GM18867 (cell line): ENCODE measurements around the gene TFDP1.
"Not testable (repeated sequence)": the region's sequence is repeated elsewhere in the genome, so short reads cannot be mapped to it uniquely, and the experiment has no call there.

ENCODE experiments used
- ATAC-seq: cut with Tn5 transposase; IDR thresholded peaks from one replicate; pipeline ENCODE4 v1.9.1; 2021; ENCODE audit warnings: mild to moderate bottlenecking, moderate library complexity; ENCODE audit not compliant: unreplicated experiment

Gene TFDP1

GRCh38 chr13:113613789-113614379 is 29.3 kb downstream of the TFDP1 start:
- no peak for ATAC-seq

DNA sequence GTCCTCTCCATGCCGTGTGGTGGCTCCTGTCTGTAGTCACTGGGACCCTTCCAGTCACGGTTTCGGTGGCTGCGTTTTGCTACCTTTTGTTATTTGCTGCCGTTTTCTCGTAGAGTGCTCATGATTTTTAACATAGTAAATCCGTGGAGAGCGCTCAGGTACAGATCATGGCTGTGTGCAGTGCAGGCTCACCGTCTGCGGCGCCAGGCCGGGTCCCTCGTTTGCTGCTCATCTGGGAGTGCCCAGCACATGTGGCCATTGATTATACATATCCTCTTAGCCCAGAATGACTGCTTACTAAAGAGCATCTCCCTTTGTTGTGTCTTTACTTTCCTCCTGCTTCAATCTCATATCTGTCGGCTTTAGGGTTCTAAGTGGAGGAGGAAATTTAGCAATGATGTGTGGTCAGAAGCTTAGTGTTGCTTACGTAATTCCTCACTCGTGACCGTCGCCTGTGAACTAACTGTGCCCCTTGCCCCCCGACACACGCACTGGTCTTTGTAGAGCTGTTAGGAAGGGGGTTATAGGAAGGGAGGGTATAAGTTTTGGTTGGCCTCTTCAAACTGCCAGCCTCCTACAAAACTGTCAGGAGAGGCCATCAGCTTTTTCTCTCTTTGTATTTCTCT is 31.8 kb downstream of the TFDP1 start:
- ATAC-seq = no peak

GRCh38 chr13:113616991-113617749 is 32.6 kb downstream of the TFDP1 start:
- no peak for ATAC-seq

DNA sequence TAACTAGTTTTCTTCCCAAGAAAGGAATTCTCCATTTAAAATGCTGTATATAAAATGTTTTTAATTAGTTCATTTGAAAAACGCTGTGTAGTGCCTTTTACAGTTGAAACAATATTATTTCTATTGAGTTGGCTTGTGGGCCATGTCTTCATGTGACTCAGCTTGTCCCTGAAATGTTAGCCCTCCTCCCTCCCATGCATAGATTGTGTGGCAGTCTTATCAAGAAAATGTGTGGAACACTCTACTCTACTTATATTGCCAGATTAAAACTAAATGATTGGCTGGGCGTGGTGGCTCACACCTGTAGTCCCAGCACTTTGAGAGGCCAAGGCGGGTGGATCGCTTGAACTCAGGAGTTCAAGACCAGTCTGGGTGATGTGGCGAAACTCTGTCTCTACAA is 33.4 kb downstream of the TFDP1 start:
- ATAC-seq = no peak

DNA sequence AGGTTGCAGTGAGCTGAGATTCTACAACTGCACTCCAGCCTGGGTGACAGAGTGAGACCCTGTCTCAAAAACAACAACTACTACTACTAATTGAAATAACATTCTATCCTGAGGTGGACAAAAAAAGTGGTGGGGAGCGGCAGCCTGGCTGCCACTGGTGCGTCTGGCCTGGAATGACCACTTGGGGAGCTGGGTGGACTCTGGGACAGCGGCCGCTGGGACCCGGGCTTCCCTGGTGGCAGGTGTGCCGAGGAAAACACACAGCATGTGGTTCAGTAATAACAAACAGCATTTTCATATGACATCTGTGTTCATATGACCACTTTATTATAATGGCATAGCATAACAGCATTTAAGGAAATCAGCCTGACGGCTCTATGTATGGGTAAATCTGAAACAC is 33.9 kb downstream of the TFDP1 start:
- no peak for ATAC-seq

DNA sequence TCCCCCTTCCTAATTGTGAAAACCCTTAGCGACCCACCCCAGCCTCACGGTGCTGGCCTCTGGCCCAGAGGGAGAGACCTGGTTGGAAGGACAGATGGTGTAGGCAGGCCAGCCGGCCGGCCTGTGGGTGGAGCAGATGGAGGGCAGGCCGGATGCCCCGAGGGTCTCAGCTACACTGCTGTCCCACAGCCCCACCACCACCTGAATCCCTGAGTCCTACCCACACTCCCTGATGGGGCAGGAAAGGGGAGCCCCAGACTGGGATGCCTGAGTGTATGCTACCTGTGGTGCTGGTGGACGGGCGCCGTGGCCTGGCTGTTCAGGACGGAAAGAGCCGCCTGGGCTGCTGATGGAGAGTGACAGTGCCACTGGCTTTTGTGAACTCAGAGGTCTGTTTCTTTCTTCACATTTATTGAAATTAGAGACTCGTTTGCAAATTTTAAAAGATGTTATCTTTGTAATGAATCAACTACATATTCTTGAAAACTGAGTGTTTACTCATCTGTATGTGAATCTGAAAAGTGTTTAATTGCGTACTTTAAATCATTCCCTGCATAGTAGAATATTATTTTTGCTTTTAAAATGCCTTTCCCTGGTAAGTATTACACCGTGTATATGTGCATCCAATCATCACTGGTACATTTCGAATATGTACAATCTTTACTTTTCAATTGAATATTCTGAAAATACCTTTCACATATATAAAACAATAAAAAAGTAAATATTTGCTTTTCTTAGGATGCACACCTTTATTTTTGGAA is 35.7 kb downstream of the TFDP1 start:
- ATAC-seq = no peak

- ATAC-seq = no peak
These were observed 36.5 kb downstream of the TFDP1 start for GRCh38 chr13:113621046-113621445.

- not testable (repeated sequence) for ATAC-seq
These were observed 36.9 kb downstream of the TFDP1 start for GRCh38 chr13:113621498-113621897.

DNA sequence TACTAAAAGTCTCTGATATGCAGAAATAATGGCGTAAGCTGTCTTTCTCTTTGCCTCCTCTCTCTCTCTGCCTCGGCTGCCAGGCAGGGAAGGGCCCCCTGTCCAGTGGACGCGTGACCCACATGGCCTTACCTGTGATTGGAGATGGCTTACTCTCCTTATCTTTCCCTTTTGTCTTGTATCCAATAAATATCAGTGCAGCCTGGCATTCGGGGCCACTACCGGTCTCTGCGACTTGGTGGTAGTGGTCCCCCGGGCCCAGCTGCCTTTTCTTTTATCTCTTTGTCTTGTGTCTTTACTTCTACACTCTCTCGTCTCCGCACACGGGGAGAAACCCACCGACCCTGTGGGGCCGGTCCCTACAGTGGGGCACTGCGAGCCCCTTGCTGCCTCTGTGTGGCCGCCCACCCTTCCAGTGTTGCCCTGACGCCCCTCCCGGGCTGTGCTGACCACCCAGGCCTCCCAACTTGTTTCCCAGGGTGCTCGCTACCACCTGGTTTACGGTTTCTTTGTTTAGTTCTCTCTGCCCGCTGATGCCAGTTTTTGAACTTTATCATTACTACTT is 37.5 kb downstream of the TFDP1 start:
- not testable (repeated sequence) for ATAC-seq

- ATAC-seq = no peak
These were observed 38.4 kb downstream of the TFDP1 start for GRCh38 chr13:113622791-113623490.

DNA sequence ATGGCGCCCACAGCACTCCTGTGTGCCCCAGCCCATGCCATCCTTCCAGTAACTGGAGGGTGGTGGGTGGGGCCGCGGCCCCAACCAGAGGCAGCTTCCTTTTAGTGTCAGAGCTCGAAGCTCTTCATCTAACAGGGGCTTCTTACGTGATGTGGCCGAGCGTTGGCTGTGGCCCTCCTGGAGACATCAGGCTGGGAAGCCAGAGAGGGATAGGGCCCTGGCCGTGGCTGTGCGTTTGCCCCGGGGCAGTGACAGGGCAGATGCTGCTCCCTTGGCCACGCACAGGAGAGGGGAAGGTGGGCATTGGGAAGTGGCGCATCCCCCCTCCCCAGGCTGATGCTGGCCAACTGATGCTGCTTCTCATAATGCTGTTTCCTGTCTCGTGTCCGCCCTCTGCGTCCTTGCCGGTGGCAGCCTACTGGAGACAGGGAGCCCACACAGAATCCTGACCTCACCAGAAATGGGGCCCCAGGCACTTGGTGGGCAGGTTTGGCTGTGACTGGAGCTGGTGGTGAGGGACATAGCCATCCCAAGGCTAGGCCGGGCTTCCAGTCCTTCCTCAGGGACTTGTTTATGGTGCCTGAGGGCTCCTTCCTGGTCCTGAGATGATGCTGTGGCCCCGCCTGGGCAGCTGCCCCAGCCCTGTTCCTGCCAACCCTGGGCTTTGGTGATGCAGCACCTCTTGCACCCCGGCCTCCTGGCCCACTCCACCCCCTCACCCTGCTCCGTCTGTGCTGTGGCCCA is 39.1 kb downstream of the TFDP1 start:
- ATAC-seq = no peak

GRCh38 chr13:113624235-113624587 is 39.7 kb downstream of the TFDP1 start:
- ATAC-seq = no peak

- not testable (repeated sequence) for ATAC-seq
These were observed 40.2 kb downstream of the TFDP1 start for GRCh38 chr13:113624640-113625304.

- ATAC-seq = no peak
These were observed 41.6 kb downstream of the TFDP1 start for GRCh38 chr13:113625965-113626721.

DNA sequence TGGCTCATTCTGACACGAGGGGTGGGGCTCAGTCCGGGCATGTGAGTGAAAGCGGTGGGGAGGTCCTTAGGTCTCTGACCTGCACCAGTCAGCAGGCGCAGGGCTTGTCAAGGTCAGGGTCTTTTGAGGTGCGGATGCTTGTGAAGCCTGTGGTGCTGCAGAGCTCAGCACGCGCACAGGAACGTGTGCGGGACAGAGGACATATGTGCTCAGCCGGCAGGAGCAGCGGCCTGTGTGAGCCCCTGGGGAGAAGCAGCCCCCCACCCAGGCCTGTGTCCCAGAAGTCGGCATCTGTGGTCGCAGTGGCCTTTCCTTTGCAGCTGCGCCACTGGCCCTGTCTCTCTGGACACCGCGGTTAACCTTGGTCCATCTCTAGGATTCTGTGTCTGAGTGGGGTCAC is 42.6 kb downstream of the TFDP1 start:
- no peak for ATAC-seq

GRCh38 chr13:113628291-113629270 is 44.0 kb downstream of the TFDP1 start:
- ATAC-seq = no peak

DNA sequence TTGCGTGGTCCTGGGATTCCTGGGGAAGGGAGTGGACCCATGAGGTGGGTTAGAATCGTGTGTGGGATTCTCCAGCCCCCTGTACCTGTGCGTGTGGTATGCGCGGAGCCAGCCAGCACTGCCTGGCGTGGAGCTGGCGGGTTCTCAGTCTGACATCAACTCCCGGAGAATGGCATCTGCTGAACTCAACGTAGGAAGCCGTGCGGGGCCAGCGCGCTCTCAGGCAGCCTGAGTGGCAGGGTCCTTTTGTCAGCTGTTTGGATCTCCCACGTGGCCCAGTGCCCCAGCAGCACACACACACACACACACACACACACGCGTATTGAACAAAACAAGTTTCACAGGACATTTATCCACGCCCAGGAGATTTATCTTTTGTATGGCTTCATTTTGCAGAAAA is 45.3 kb downstream of the TFDP1 start:
- no peak for ATAC-seq

DNA sequence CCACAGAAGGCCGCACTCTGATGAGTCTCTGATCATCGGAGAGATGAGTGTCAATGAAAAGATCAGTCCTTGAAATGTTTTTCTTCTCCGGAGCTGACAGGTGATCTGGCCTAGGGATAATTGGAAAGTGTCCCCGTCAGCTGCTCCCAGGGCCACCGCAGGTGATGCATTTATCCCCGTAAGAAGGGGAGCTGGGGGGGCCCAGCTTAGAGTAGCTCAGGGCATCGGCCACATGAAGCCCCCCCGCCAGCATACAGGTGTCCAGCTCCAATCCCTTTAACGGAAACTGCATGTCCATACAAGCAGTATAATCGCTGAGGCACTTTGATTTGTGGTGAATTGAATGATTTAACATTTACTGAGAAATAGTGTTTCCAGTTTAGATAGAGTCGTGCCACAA is 45.7 kb downstream of the TFDP1 start:
- no peak for ATAC-seq
